Endothelial cell of umbilical vein (primary cell): ENCODE data around the gene SLC9C2. TPM values are rescaled to one million over a fixed set of nuclear protein-coding genes. Genes with fewer than 3 reads are reported as not detected.
A peak's percentile ranks its signal among the peaks of the same experiment; 100 is the strongest.

Experiments used
- BruUV-seq: library from RNA; stranded (reverse); fragments of 400-500 nt; replicated peaks from 2 replicates; lab custom pipeline; 2021; lab: Mats Ljungman, UMichigan
- CTCF ChIA-PET: fragments of 300-600, 350-600 bp; sonication (Branson Sonifier 250); formaldehyde crosslinking; loops from one replicate; lab custom pipeline; 2021; ENCODE audit warnings: antibody characterized with exemption, inconsistent platforms; lab: Charles Lee
- POLR2A ChIA-PET: fragments of 300-600, 350-600 bp; sonication (Branson Sonifier 250); formaldehyde crosslinking; loops from one replicate; lab custom pipeline; 2021; ENCODE audit warnings: antibody characterized with exemption, inconsistent platforms; lab: Charles Lee
- DNase-seq: peaks from one replicate; pipeline ENCODE4 v3.0.0-alpha.2; 2011; ENCODE audit warnings: low read depth, low spot score
- FAIRE-seq: peaks from 2 replicates; lab custom pipeline; 2011; peaks lifted over from hg19 to GRCh38; lab: Jason Lieb, UNC
- H2AFZ ChIP-seq: 2 replicates; pipeline ENCODE4 v1.6.0; 2012; ENCODE audit warnings: low read depth, low read length, control low read depth, inconsistent platforms
- H3K27ac ChIP-seq: 2 replicates; pipeline ENCODE4 v1.5.1; 2011; ENCODE audit warnings: low read depth, mild to moderate bottlenecking, control low read depth, low read length, moderate library complexity; ENCODE audit not compliant: insufficient read depth
- H3K27me3 ChIP-seq, 2 experiments: 2 replicates each; pipeline versions ENCODE4 v1.6.0 to v1.6.1; 2011; ENCODE audit warnings: low read length in 2 of 2, mixed read lengths in 1 of 2; ENCODE audit not compliant: control insufficient read depth in 2 of 2, insufficient read depth in 2 of 2
- H3K36me3 ChIP-seq, 2 experiments: 2 replicates in 1 of 2; 3 replicates in 1 of 2; pipeline ENCODE4 v1.5.1; 2011; ENCODE audit warnings: low read length in 2 of 2, mild to moderate bottlenecking in 1 of 2, moderate library complexity in 1 of 2; ENCODE audit not compliant: control insufficient read depth in 2 of 2, insufficient read depth in 2 of 2; ENCODE audit errors: extremely low read depth in 1 of 2
- H3K4me1 ChIP-seq: 3 replicates; pipeline ENCODE4 v1.5.1; 2011; ENCODE audit warnings: mild to moderate bottlenecking, low read length; ENCODE audit not compliant: control insufficient read depth, insufficient read depth; ENCODE audit errors: extremely low read depth
- H3K4me2 ChIP-seq: 2 replicates; pipeline ENCODE4 v1.6.1; 2011; ENCODE audit warnings: low read length, control low read depth, mixed read lengths; ENCODE audit not compliant: insufficient read depth
- H3K4me3 ChIP-seq, 3 experiments: fragments of 200-600 bp in 1 of 3; sonication (generic), shearing (Covaris generic) in 1 of 3; replicated peaks in 1 of 3; 2 replicates each; pipeline ENCODE4 v1.5.1; 2011 to 2016; ENCODE audit warnings: control low read depth in 3 of 3, low read length in 3 of 3, mild to moderate bottlenecking in 2 of 3, inconsistent platforms in 1 of 3, low read depth in 1 of 3, moderate library complexity in 1 of 3; ENCODE audit not compliant: insufficient read depth in 1 of 3
- H3K79me2 ChIP-seq: 2 replicates; pipeline ENCODE4 v1.6.0; 2012; ENCODE audit warnings: low read length, inconsistent platforms; ENCODE audit not compliant: control insufficient read depth, insufficient read depth
- H3K9ac ChIP-seq: replicated peaks from 2 replicates; pipeline ENCODE3; 2011; ENCODE audit warnings: low read length, control low read depth; ENCODE audit not compliant: insufficient read depth; ENCODE audit errors: extremely low read depth
- H3K9me1 ChIP-seq: replicated peaks from 3 replicates; pipeline ENCODE4 v1.6.0; 2011; ENCODE audit warnings: mild to moderate bottlenecking, low read length; ENCODE audit not compliant: control insufficient read depth, insufficient read depth; ENCODE audit errors: extremely low read depth
- H3K9me3 ChIP-seq: replicated peaks from 2 replicates; pipeline ENCODE4 v1.5.1; 2012; ENCODE audit warnings: low read length, inconsistent platforms; ENCODE audit not compliant: control insufficient read depth, insufficient read depth
- H4K20me1 ChIP-seq: replicated peaks from 2 replicates; pipeline ENCODE3; 2011; ENCODE audit warnings: mild to moderate bottlenecking, low read length; ENCODE audit not compliant: control insufficient read depth, insufficient read depth; ENCODE audit errors: extremely low read depth
- FOS ChIP-seq: IDR thresholded peaks from 2 replicates; pipeline ENCODE4 v1.6.1; 2011; ENCODE audit warnings: mild to moderate bottlenecking, low read length, moderate library complexity, borderline replicate concordance; ENCODE audit not compliant: insufficient read depth
- GATA2 ChIP-seq: IDR thresholded peaks from 2 replicates; pipeline ENCODE4 v1.7.0; 2011; ENCODE audit warnings: low read depth, mild to moderate bottlenecking, moderate library complexity, mixed read lengths, low read length; ENCODE audit not compliant: insufficient read length, insufficient read depth
- JUN ChIP-seq: IDR thresholded peaks from 2 replicates; pipeline ENCODE4 v1.6.1; 2011; ENCODE audit warnings: borderline replicate concordance, low read depth; ENCODE audit not compliant: insufficient read length, insufficient read depth
- POLR2A ChIP-seq: IDR thresholded peaks from 2 replicates; pipeline ENCODE4 v1.6.1; 2012; ENCODE audit warnings: low read depth, mild to moderate bottlenecking, control low read depth, low read length
- dilution Hi-C: fragments of 300-500 bp; cut with MboI; formaldehyde crosslinking; loops from one replicate; pipeline ENCODE4 v1.15.0; 2019; ENCODE audit warnings: low sequenced_read_pairs; ENCODE audit not compliant: extremely low pct_ligation_motif_present
- intact Hi-C: fragments of 100-400 bp; cut with micrococcal nuclease; formaldehyde crosslinking; loops from one replicate; pipeline ENCODE4 v1.10.0; 2022
- polyA plus RNA-seq, 4 experiments: library from polyadenylated mRNA; depleted of rRNA in 3 of 4; stranded (reverse) in 3 of 4; unstranded in 1 of 4; fragments of >200 nt; gene quantifications; 2 replicates each; pipeline versions ENCODE4 v1.2.1 to v1.2.3, GENCODE V29; 2011 to 2012; ENCODE audit warnings: missing spikeins in 1 of 4
- total RNA-seq: library from RNA; stranded (reverse); gene quantifications from 2 replicates; pipeline ENCODE4 v1.2.3, GENCODE V29; 2021
- TF ChIP-seq, protein P1 (sequence below): IDR thresholded peaks from 2 replicates; pipeline ENCODE4 v1.6.1; 2011; ENCODE audit not compliant: insufficient read depth, insufficient read length
- TF ChIP-seq, protein P2 (sequence below), 2 donors: IDR thresholded peaks; 1 replicate in 1 of 2; 2 replicates in 1 of 2; pipeline ENCODE4 v1.5.1; 2011; ENCODE audit warnings: low read length in 2 of 2, mild to moderate bottlenecking in 2 of 2, moderate library complexity in 2 of 2, control low read depth in 1 of 2, inconsistent platforms in 1 of 2, low read depth in 1 of 2; ENCODE audit not compliant: insufficient read depth in 1 of 2; ENCODE audit errors: extremely low read depth in 1 of 2

Gene SLC9C2
- total and polyA plus RNA-seq, 2 donors (not counting 3 experiments of a cell fraction or from before 2014, with no cell fraction given), result 0.15 TPM; not detected in 1

DNA sequence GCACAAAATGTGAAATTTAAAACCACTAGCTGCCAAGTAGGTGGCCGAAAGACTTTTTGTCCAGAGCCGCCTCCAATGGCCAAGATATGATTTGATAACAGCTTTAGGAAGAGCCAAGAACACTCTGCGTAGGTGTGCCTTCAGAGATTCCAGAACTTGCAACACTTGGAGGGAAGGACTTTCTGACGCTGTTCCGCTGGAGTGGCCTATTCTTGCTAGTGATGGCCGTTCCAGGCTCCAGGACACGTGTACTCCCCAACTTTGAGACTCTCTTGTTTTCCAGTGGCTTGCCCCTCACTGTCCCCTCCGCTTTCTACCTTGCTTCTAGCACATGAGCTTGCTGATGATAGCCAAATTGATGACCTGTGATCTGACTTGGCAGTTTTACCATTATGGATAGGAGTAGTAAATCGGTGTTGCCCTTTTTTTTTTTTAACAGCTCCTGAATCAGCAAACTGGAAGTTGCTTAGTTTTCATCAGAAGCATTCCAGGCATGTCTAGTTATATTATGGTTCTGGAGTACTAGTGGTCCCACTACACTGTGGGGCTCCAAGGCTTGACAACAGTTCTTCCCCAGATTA, 124.7 kb downstream of the SLC9C2 start:
- Histone ChIP-seq H2AFZ (peak overlapping the region; percentile 86), H3K4me1 (peaks cover 51% of the 10 kb centered on the region), H3K27ac (peak overlapping the region; percentile 64), H3K27me3 (no peaks in the 10 kb centered on the region), H3K4me2 (peak overlapping the region; percentile 94), H3K36me3 (peaks cover 10 to 22% of the 10 kb centered on the region in 2 experiments), H4K20me1 (no peaks in the 10 kb centered on the region), H3K79me2 (peaks cover 53% of the 10 kb centered on the region), H3K9me1 (no peaks in the 10 kb centered on the region), H3K4me3 (peak overlapping the region; percentile 32 to 72 (median 55)), H3K9ac (peak overlapping the region; percentile 74), H3K9me3 (no peaks in the 10 kb centered on the region)
- DNase-seq (peak; percentile 61), FAIRE-seq (peak; percentile 81)
- ChIA-PET POLR2A (interaction anchor here (0.6 to 2.0 kb wide), 2 partner anchors 48 to 1533 kb away, joined by 4 to 6 read pairs; no protein-coding TSS in a partner anchor), CTCF (interaction anchor here (1.0 to 4.8 kb wide), 3 partner anchors 48 to 734 kb away, joined by 3 to 33 read pairs (median 5); no protein-coding TSS in a partner anchor)
- intact Hi-C loops (loop anchor here (2.0 to 10.0 kb wide), 5 partner anchors 221 to 731 kb away; partner anchors contain the start of genes CENPL, DARS2 and RC3H1), dilution Hi-C loops (no loop called here)
- BruUV-seq, result TSS peak; percentile 27
- TF ChIP-seq, protein P1, sequence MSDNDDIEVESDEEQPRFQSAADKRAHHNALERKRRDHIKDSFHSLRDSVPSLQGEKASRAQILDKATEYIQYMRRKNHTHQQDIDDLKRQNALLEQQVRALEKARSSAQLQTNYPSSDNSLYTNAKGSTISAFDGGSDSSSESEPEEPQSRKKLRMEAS, result peak; percentile 29
- TF ChIP-seq POLR2A, result no peak
- TF ChIP-seq JUN, result no peak
- TF ChIP-seq GATA2, result no peak
- TF ChIP-seq, protein P2, sequence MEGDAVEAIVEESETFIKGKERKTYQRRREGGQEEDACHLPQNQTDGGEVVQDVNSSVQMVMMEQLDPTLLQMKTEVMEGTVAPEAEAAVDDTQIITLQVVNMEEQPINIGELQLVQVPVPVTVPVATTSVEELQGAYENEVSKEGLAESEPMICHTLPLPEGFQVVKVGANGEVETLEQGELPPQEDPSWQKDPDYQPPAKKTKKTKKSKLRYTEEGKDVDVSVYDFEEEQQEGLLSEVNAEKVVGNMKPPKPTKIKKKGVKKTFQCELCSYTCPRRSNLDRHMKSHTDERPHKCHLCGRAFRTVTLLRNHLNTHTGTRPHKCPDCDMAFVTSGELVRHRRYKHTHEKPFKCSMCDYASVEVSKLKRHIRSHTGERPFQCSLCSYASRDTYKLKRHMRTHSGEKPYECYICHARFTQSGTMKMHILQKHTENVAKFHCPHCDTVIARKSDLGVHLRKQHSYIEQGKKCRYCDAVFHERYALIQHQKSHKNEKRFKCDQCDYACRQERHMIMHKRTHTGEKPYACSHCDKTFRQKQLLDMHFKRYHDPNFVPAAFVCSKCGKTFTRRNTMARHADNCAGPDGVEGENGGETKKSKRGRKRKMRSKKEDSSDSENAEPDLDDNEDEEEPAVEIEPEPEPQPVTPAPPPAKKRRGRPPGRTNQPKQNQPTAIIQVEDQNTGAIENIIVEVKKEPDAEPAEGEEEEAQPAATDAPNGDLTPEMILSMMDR (IDR thresholded peaks at IDR 0.05; ENCODE audit: extremely low read depth in 1 of 2, insufficient read depth in 1 of 2, low read depth in 1 of 2, low read length in 2 of 2), result no peak
- no peak for TF ChIP-seq FOS
